Subcutaneous abdominal adipose tissue (tissue), 5 donors: ENCODE data around the gene AP4B1.

Experiments
- H3K27ac ChIP-seq: one replicate; pipeline ENCODE4 v1.7.0; 2013; ENCODE audit warnings: low read depth, mild to moderate bottlenecking, inconsistent platforms, low read length, moderate library complexity
- H3K27me3 ChIP-seq, 5 donors: one replicate each; pipeline ENCODE4 v1.7.0; 2013; ENCODE audit warnings: low read length in 5 of 5, inconsistent platforms in 1 of 5; ENCODE audit not compliant: control insufficient read depth in 5 of 5, insufficient read depth in 4 of 5
- H3K36me3 ChIP-seq, 5 donors: one replicate each; pipeline ENCODE4 v1.7.0; 2013; ENCODE audit warnings: low read length in 5 of 5; ENCODE audit not compliant: control insufficient read depth in 5 of 5, insufficient read depth in 5 of 5
- H3K4me1 ChIP-seq, 5 donors: one replicate each; pipeline ENCODE4 v1.7.0; 2013; ENCODE audit warnings: low read length in 5 of 5, mild to moderate bottlenecking in 3 of 5, moderate library complexity in 1 of 5; ENCODE audit not compliant: control insufficient read depth in 5 of 5, insufficient read depth in 5 of 5
- H3K4me3 ChIP-seq, 5 donors: one replicate each; pipeline ENCODE4 v1.7.0; 2013; ENCODE audit warnings: low read length in 5 of 5, low read depth in 1 of 5
- H3K9ac ChIP-seq, 5 donors: one replicate each; pipeline ENCODE4 v1.7.0; 2013; ENCODE audit warnings: low read length in 5 of 5, mild to moderate bottlenecking in 4 of 5, moderate library complexity in 3 of 5
- H3K9me3 ChIP-seq, 5 donors: one replicate each; pipeline ENCODE4 v1.7.0; 2013; ENCODE audit warnings: low read length in 5 of 5; ENCODE audit not compliant: control insufficient read depth in 5 of 5
- donor health status: healthy.
- donor health status: healthy.
- donor health status: healthy.
- donor health status: healthy.
- donor health status: healthy.

The AP4B1 gene

GRCh38 chr1:113917400-113918082 is 12.9 kb upstream of the AP4B1 start:
- no peak overlapping the region for H3K27ac ChIP-seq
- no peaks in the 10 kb centered on the region for H3K27me3 ChIP-seq

GRCh38 chr1:113916974-113917373 is 12.4 kb upstream of the AP4B1 start:
- Histone ChIP-seq H3K36me3 (peaks cover 0 to 2% (median 0%) of the 10 kb centered on the region in 5 donors), H3K27ac (no peak overlapping the region), H3K9ac (no peak overlapping the region), H3K4me1 (peaks cover 0 to 15% (median 11%) of the 10 kb centered on the region in 5 donors), H3K4me3 (no peak overlapping the region), H3K9me3 (no peaks in the 10 kb centered on the region), H3K27me3 (no peaks in the 10 kb centered on the region)

More at GRCh38 chr1:113917400-113918082, 12.9 kb upstream of the AP4B1 start:
- Histone ChIP-seq H3K4me1 (peaks cover 0 to 10% (median 10%) of the 10 kb centered on the region in 5 donors), H3K9ac (no peak overlapping the region), H3K4me3 (no peak overlapping the region), H3K9me3 (no peaks in the 10 kb centered on the region), H3K36me3 (no peaks in the 10 kb centered on the region)

- H3K9me3 ChIP-seq: no peaks in the 10 kb centered on the region
- no peaks in the 10 kb centered on the region for H3K27me3 ChIP-seq
- H3K4me3 ChIP-seq: no peak overlapping the region
- H3K36me3 ChIP-seq: peaks cover 2 to 28% (median 19%) of the 10 kb centered on the region in 5 donors
- no peak overlapping the region for H3K27ac ChIP-seq
- no peak overlapping the region for H3K9ac ChIP-seq
- H3K4me1 ChIP-seq: peaks cover 0 to 16% (median 11%) of the 10 kb centered on the region in 5 donors
Observed at GRCh38 chr1:113913887-113914664, 9.5 kb upstream of the AP4B1 start.

GRCh38 chr1:113913312-113913668 is 8.7 kb upstream of the AP4B1 start:
- Histone ChIP-seq H3K4me1 (peaks cover 0 to 16% (median 11%) of the 10 kb centered on the region in 5 donors), H3K27me3 (no peaks in the 10 kb centered on the region), H3K9me3 (no peaks in the 10 kb centered on the region), H3K36me3 (peaks cover 2 to 35% (median 25%) of the 10 kb centered on the region in 5 donors), H3K27ac (peak overlapping the region; percentile 52), H3K4me3 (peak overlapping the region in 1 of 5 donors; percentile 1), H3K9ac (peak overlapping the region in 1 of 5 donors; percentile 15)

DNA sequence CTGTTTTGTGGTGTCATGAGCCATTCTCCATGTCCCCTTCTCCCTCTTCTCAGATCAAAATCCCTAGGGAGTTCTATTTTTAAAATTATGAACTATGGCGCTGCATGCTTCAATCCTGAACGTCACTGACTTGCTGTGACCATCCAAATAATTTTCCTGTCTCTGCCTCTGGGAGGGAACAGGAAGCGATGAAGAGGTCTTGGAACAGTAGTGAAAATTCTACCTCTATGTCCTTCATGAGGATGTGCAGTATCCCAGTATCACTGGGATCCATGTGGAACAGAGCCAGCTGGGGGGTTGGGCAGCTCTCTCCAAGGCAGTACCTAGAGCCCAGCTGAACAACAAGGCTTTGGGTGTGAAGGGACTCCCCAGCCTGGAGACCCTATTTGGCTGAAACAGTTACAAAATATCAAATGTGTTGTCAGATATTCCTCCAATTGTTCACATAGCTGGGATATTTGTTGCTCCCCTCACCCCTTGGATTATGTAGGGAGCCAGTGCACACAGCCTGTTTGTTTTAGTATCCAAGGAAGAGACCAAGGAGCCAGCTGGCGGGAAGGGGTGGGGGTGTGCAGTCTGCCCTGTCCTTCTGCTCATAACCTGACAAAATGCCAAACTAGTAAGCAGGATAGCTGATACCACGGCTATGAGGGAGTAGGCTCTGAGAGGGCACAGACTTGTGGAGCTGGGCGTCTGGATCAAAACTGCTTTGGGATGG is 8.2 kb upstream of the AP4B1 start:
- Histone ChIP-seq H3K36me3 (peaks cover 2 to 41% (median 30%) of the 10 kb centered on the region in 5 donors), H3K4me1 (peaks cover 0 to 16% (median 11%) of the 10 kb centered on the region in 5 donors), H3K9me3 (no peaks in the 10 kb centered on the region), H3K27me3 (no peaks in the 10 kb centered on the region), H3K9ac (peak overlapping the region in 1 of 5 donors; percentile 15), H3K27ac (peak overlapping the region; percentile 52), H3K4me3 (peak overlapping the region in 1 of 5 donors; percentile 1)

DNA sequence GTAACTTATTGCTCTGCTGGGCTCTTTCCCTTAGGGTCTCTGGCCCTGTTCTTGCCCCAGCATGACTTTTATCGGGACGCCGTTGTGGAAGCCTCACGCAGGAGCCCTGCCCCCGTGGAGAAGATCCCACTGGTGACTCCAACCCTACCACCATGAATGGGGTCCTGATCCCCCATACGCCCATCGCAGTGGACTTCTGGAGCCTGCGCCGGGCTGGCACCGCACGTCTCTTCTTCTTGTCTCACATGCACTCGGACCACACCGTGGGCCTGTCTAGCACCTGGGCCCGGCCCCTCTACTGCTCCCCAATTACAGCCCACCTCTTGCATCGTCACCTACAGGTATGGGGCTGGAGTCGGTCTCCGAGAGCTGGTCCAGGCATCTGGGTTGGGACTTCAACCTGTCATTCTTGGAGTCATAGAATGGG is 849 bp upstream of the AP4B1 start:
- Histone ChIP-seq H3K27me3 (no peaks in the 10 kb centered on the region), H3K36me3 (peaks cover 7 to 37% (median 23%) of the 10 kb centered on the region in 5 donors), H3K4me3 (peak overlapping the region; percentile 86 to 93 (median 91)), H3K4me1 (peaks cover 9 to 30% (median 25%) of the 10 kb centered on the region in 5 donors), H3K27ac (peak overlapping the region; percentile 98), H3K9me3 (no peaks in the 10 kb centered on the region), H3K9ac (peak overlapping the region; percentile 81 to 97 (median 89))

- Histone ChIP-seq H3K9ac (peak overlapping the region; percentile 71 to 99 (median 89)), H3K27ac (peak overlapping the region; percentile 98), H3K4me1 (peaks cover 9 to 30% (median 26%) of the 10 kb centered on the region in 5 donors), H3K36me3 (peaks cover 7 to 38% (median 26%) of the 10 kb centered on the region in 5 donors), H3K4me3 (peak overlapping the region; percentile 86 to 99 (median 90)), H3K9me3 (no peaks in the 10 kb centered on the region), H3K27me3 (no peaks in the 10 kb centered on the region)
Observed at GRCh38 chr1:113904293-113904673, 316 bp downstream of the AP4B1 start.

GRCh38 chr1:113903501-113904292 is 902 bp downstream of the AP4B1 start:
- H3K4me3 ChIP-seq: peak overlapping the region; percentile 86 to 99 (median 90)
- no peaks in the 10 kb centered on the region for H3K27me3 ChIP-seq
- H3K27ac ChIP-seq: peak overlapping the region; percentile 98
- H3K4me1 ChIP-seq: peaks cover 9 to 31% (median 26%) of the 10 kb centered on the region in 5 donors
- peak overlapping the region; percentile 71 to 99 (median 89) for H3K9ac ChIP-seq
- no peaks in the 10 kb centered on the region for H3K9me3 ChIP-seq
- peaks cover 10 to 37% (median 24%) of the 10 kb centered on the region in 5 donors for H3K36me3 ChIP-seq

DNA sequence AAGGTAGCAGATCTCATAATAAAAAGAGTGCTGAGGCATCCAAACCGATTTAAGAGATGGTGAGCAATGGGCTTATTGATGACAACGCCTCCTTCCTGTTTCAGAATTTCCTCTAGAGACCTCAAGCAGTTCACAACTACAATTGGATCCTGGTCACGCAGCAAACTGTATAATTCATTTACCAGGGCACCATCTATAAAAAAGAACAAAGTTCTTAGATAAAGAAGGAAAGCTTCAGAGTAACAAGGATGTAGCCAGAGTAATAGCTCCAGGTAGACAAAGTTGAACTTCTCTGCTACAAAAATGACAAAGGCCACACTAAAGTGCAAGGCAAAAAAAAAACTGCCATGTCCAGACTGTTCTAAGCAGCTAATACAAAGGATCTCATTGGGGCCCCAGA is 3.4 kb downstream of the AP4B1 start:
- Histone ChIP-seq H3K36me3 (peaks cover 22 to 47% (median 28%) of the 10 kb centered on the region in 5 donors), H3K9me3 (no peaks in the 10 kb centered on the region), H3K27me3 (no peaks in the 10 kb centered on the region), H3K4me1 (peaks cover 9 to 31% (median 21%) of the 10 kb centered on the region in 5 donors), H3K4me3 (no peak overlapping the region), H3K27ac (no peak overlapping the region), H3K9ac (no peak overlapping the region)
